HepG2 (cell line): ENCODE results near the gene FUT1. TPM values are rescaled to one million over a fixed set of nuclear protein-coding genes. Genes with fewer than 3 reads are reported as not detected.

Experiments used
- ATF3 ChIP-seq: sonication (generic); formaldehyde crosslinking; IDR thresholded peaks from 2 replicates; pipeline ENCODE4 v1.4.0; 2020; ENCODE audit warnings: missing genetic modification reagents
- ATF7-NPFF ChIP-seq: sonication (generic); formaldehyde crosslinking; IDR thresholded peaks from 2 replicates; pipeline ENCODE4 v1.8.1; 2023; ENCODE audit warnings: mild to moderate bottlenecking, low read depth, missing genetic modification reagents, moderate library complexity
- CBX5 ChIP-seq: sonication (generic); formaldehyde crosslinking; IDR thresholded peaks from 2 replicates; pipeline ENCODE4 v1.4.0; 2020; ENCODE audit warnings: missing genetic modification reagents, borderline replicate concordance
- HOXA7 ChIP-seq: sonication (generic); formaldehyde crosslinking; IDR thresholded peaks from 2 replicates; pipeline ENCODE4 v1.8.1; 2022; ENCODE audit warnings: mild to moderate bottlenecking, missing genetic modification reagents, moderate library complexity
- PRDM4 ChIP-seq: sonication (generic); formaldehyde crosslinking; IDR thresholded peaks from 2 replicates; pipeline ENCODE4 v1.9.0; 2021; ENCODE audit warnings: missing genetic modification reagents, borderline replicate concordance
- SRSF4 ChIP-seq: fragments of 200-400 bp; formaldehyde crosslinking; IDR thresholded peaks from one replicate; pipeline ENCODE4 v1.6.1; 2018; ENCODE audit warnings: mild to moderate bottlenecking, low read depth, low read length, moderate library complexity; ENCODE audit not compliant: poor library complexity, severe bottlenecking
- TRIM22 ChIP-seq: fragments of 450-650 bp; IDR thresholded peaks from 2 replicates; pipeline ENCODE4 v1.6.1; 2017
- ZBTB34 ChIP-seq: sonication (generic); formaldehyde crosslinking; IDR thresholded peaks from 2 replicates; pipeline ENCODE4 v1.8.0; 2022; ENCODE audit warnings: mild to moderate bottlenecking, missing genetic modification reagents
- ZHX2 ChIP-seq, 2 experiments: sonication (generic) in 1 of 2; formaldehyde crosslinking in 1 of 2; IDR thresholded peaks; 2 replicates each; pipeline versions ENCODE4 v1.6.1 to v1.9.0; 2014 to 2022; ENCODE audit warnings: antibody characterized with exemption in 1 of 2, borderline replicate concordance in 1 of 2, inconsistent platforms in 1 of 2, low read depth in 1 of 2, missing genetic modification reagents in 1 of 2
- ZNF354B ChIP-seq: sonication (generic); formaldehyde crosslinking; IDR thresholded peaks from 2 replicates; pipeline ENCODE4 v1.8.0; 2022; ENCODE audit warnings: mild to moderate bottlenecking, missing genetic modification reagents
- ZNF446 ChIP-seq: sonication (generic); formaldehyde crosslinking; IDR thresholded peaks from 2 replicates; pipeline ENCODE4 v1.5.0; 2020; ENCODE audit warnings: mild to moderate bottlenecking, missing genetic modification reagents
- ZNF710 ChIP-seq: sonication (generic); formaldehyde crosslinking; IDR thresholded peaks from 2 replicates; pipeline ENCODE4 v1.5.0; 2020; ENCODE audit warnings: mild to moderate bottlenecking, missing genetic modification reagents, borderline replicate concordance
- ZNF883 ChIP-seq: sonication (generic); formaldehyde crosslinking; IDR thresholded peaks from 2 replicates; pipeline ENCODE4 v1.5.1; 2020; ENCODE audit warnings: mild to moderate bottlenecking, missing genetic modification reagents; ENCODE audit errors: not compliant biosample characterization
- ZSCAN22 ChIP-seq: sonication (generic); formaldehyde crosslinking; IDR thresholded peaks from 2 replicates; pipeline ENCODE4 v1.4.0; 2020; ENCODE audit warnings: mild to moderate bottlenecking, missing genetic modification reagents
- ZSCAN9 ChIP-seq: IDR thresholded peaks from 2 replicates; pipeline ENCODE4 v1.6.1; 2016; ENCODE audit warnings: borderline replicate concordance
- polyA plus RNA-seq, 8 experiments: library from polyadenylated mRNA; depleted of rRNA in 3 of 8; stranded (reverse) in 7 of 8; unstranded in 1 of 8; fragments of >200 nt; fragmentation: Illumina TruSeq in 4 of 8; extraction: Trizol in 4 of 8; gene quantifications; 2 replicates each; pipeline versions ENCODE4 v1.2.1 to v1.2.3, GENCODE V29; 2011 to 2016; ENCODE audit warnings: low read depth in 4 of 8, missing spikeins in 1 of 8, mixed read lengths in 1 of 8; ENCODE audit not compliant: insufficient read depth in 1 of 8
- total RNA-seq, 5 experiments: library from RNA; depleted of rRNA; stranded (reverse); fragments of >200 nt; fragmentation: Illumina TruSeq; extraction: Trizol; gene quantifications; 2 replicates each; pipeline ENCODE4 v1.2.3, GENCODE V29; 2016; ENCODE audit warnings: low read depth in 1 of 5

Gene FUT1
- total and polyA plus RNA-seq, 2 of the 13 experiments (the other 11 are each of a cell fraction or from before 2014, with no cell fraction given): 0.07 to 1.1 TPM

- TF ChIP-seq ATF3 (CRISPR knock-in tag): no peak
- no peak for TF ChIP-seq ZHX2 (IDR thresholded peaks at IDR 0.05; ENCODE audit: low read depth)
- TF ChIP-seq ZHX2 (CRISPR knock-in tag; IDR thresholded peaks at IDR 0.05; ENCODE audit: borderline replicate concordance): no peak
- TF ChIP-seq PRDM4: no peak
- no peak for TF ChIP-seq ZNF354B (CRISPR knock-in tag)
- TF ChIP-seq ZBTB34 (CRISPR knock-in tag): no peak
- no peak for TF ChIP-seq ZNF883 (CRISPR knock-in tag)
- TF ChIP-seq ZNF446 (CRISPR knock-in tag): no peak
- TF ChIP-seq ZSCAN22 (CRISPR knock-in tag): peak; percentile 99
- TF ChIP-seq ZSCAN9 (CRISPR knock-in tag): no peak
- 0 out of 2 replicates have a peak, but pooled peaks have one; percentile 22 for TF ChIP-seq ZNF710
- TF ChIP-seq SRSF4: no peak
- no peak for TF ChIP-seq ATF7-NPFF (CRISPR knock-in tag)
- TF ChIP-seq HOXA7 (CRISPR knock-in tag): no peak
- no peak for TF ChIP-seq TRIM22
- no peak for TF ChIP-seq CBX5
Observed at GRCh38 chr19:48757741-48758144, 5.3 kb upstream of the FUT1 start (continued).
